Measurements from ENCODE around the gene GFRA3.
"Not testable (repeated sequence)": the region's sequence is repeated elsewhere in the genome, so short reads cannot be mapped to it uniquely, and the experiment has no call there.

The GFRA3 gene

GRCh38 chr5:138258704-138259292 lies 15.6 kb downstream of the GFRA3 start:
- TF ChIP-seq, protein P1, sequence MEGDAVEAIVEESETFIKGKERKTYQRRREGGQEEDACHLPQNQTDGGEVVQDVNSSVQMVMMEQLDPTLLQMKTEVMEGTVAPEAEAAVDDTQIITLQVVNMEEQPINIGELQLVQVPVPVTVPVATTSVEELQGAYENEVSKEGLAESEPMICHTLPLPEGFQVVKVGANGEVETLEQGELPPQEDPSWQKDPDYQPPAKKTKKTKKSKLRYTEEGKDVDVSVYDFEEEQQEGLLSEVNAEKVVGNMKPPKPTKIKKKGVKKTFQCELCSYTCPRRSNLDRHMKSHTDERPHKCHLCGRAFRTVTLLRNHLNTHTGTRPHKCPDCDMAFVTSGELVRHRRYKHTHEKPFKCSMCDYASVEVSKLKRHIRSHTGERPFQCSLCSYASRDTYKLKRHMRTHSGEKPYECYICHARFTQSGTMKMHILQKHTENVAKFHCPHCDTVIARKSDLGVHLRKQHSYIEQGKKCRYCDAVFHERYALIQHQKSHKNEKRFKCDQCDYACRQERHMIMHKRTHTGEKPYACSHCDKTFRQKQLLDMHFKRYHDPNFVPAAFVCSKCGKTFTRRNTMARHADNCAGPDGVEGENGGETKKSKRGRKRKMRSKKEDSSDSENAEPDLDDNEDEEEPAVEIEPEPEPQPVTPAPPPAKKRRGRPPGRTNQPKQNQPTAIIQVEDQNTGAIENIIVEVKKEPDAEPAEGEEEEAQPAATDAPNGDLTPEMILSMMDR (conservative IDR thresholded peaks at IDR 0.05; ENCODE audit: low read depth, low read length) = no peak
- no peaks in the 10 kb centered on the region for H3K79me2 ChIP-seq (ENCODE audit: insufficient read depth, low read depth)
- no peak overlapping the region for H3K27ac ChIP-seq
- H3K36me3 ChIP-seq (ENCODE audit: insufficient read depth) = no peaks in the 10 kb centered on the region
- no peak overlapping the region for H3K9ac ChIP-seq
- no peaks in the 10 kb centered on the region for H3K27me3 ChIP-seq (ENCODE audit: insufficient read depth, low read depth)
- no peaks in the 10 kb centered on the region for H4K20me1 ChIP-seq (ENCODE audit: insufficient read depth)
- H3K4me1 ChIP-seq (ENCODE audit: low read depth, poor library complexity, severe bottlenecking) = no peaks in the 10 kb centered on the region
- no peak overlapping the region for H2AFZ ChIP-seq (ENCODE audit: low read depth)
- H3K4me3 ChIP-seq (IDR thresholded peaks at IDR 0.05; ENCODE audit: insufficient read depth, low read depth, low read length) = no peak overlapping the region
- H3K4me2 ChIP-seq = no peak overlapping the region

GRCh38 chr5:138257583-138257982 lies 16.8 kb downstream of the GFRA3 start:
- Histone ChIP-seq H3K27me3 (ENCODE audit: insufficient read depth, low read depth) (no peaks in the 10 kb centered on the region), H3K4me2 (no peak overlapping the region), H3K79me2 (ENCODE audit: insufficient read depth, low read depth) (no peaks in the 10 kb centered on the region), H3K4me1 (ENCODE audit: low read depth, poor library complexity, severe bottlenecking) (no peaks in the 10 kb centered on the region), H3K27ac (no peak overlapping the region), H2AFZ (ENCODE audit: low read depth) (no peak overlapping the region), H3K36me3 (ENCODE audit: insufficient read depth) (no peaks in the 10 kb centered on the region), H3K4me3 (IDR thresholded peaks at IDR 0.05; ENCODE audit: insufficient read depth, low read depth, low read length) (no peak overlapping the region), H4K20me1 (ENCODE audit: insufficient read depth) (no peaks in the 10 kb centered on the region), H3K9ac (no peak overlapping the region)
- TF ChIP-seq, protein P1 (conservative IDR thresholded peaks at IDR 0.05; ENCODE audit: low read depth, low read length) = no peak

DNA sequence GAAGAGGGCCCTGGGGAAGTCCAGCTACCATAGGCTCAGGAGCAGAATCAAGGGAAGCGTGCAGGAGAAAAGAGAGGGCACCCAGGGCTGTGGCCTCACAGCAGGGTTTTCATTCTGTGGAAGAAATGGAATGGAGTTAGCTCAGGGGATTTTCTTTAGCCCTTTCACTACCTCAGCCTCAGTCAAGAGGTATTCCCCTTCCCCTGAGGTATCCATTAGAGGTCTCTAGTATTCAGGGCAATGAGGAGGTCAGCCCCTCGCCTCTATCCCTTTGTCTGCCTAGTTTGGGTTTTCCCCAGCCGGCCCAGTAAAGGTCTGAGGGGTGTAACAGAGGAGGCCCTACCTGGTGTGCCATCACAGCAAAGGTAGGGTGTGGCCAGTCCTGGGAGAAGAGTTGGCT lies 21.5 kb downstream of the GFRA3 start:
- no peaks in the 10 kb centered on the region for H3K79me2 ChIP-seq (ENCODE audit: insufficient read depth, low read depth)
- H3K27ac ChIP-seq = no peak overlapping the region
- H2AFZ ChIP-seq (ENCODE audit: low read depth) = no peak overlapping the region
- H3K4me3 ChIP-seq (IDR thresholded peaks at IDR 0.05; ENCODE audit: insufficient read depth, low read depth, low read length) = no peak overlapping the region
- no peak overlapping the region for H3K4me2 ChIP-seq
- no peaks in the 10 kb centered on the region for H4K20me1 ChIP-seq (ENCODE audit: insufficient read depth)
- no peaks in the 10 kb centered on the region for H3K4me1 ChIP-seq (ENCODE audit: low read depth, poor library complexity, severe bottlenecking)
- TF ChIP-seq, protein P1 (conservative IDR thresholded peaks at IDR 0.05; ENCODE audit: low read depth, low read length) = no peak
- no peaks in the 10 kb centered on the region for H3K27me3 ChIP-seq (ENCODE audit: insufficient read depth, low read depth)
- H3K9ac ChIP-seq = no peak overlapping the region
- no peaks in the 10 kb centered on the region for H3K36me3 ChIP-seq (ENCODE audit: insufficient read depth)

GRCh38 chr5:138247800-138248199 lies 26.6 kb downstream of the GFRA3 start:
- not testable (repeated sequence) for H3K4me2 ChIP-seq; H4K20me1 ChIP-seq (ENCODE audit: insufficient read depth); H3K79me2 ChIP-seq (ENCODE audit: insufficient read depth, low read depth); H3K27me3 ChIP-seq (ENCODE audit: insufficient read depth, low read depth); H3K9ac ChIP-seq; H3K27ac ChIP-seq; H3K4me1 ChIP-seq (ENCODE audit: low read depth, poor library complexity, severe bottlenecking); H3K36me3 ChIP-seq (ENCODE audit: insufficient read depth); H3K4me3 ChIP-seq (IDR thresholded peaks at IDR 0.05; ENCODE audit: insufficient read depth, low read depth, low read length); H2AFZ ChIP-seq (ENCODE audit: low read depth)

- H3K79me2 ChIP-seq (ENCODE audit: insufficient read depth, low read depth) = no peaks in the 10 kb centered on the region
- no peak overlapping the region for H3K27ac ChIP-seq
- H3K4me2 ChIP-seq = no peak overlapping the region
These were observed 27.6 kb downstream of the GFRA3 start for GRCh38 chr5:138246822-138247221.

More at GRCh38 chr5:138246822-138247221, 27.6 kb downstream of the GFRA3 start:
- Histone ChIP-seq H3K27me3 (ENCODE audit: insufficient read depth, low read depth) (no peaks in the 10 kb centered on the region), H3K4me1 (ENCODE audit: low read depth, poor library complexity, severe bottlenecking) (no peaks in the 10 kb centered on the region), H3K9ac (no peak overlapping the region), H3K36me3 (ENCODE audit: insufficient read depth) (no peaks in the 10 kb centered on the region), H4K20me1 (ENCODE audit: insufficient read depth) (no peaks in the 10 kb centered on the region), H2AFZ (ENCODE audit: low read depth) (no peak overlapping the region), H3K4me3 (IDR thresholded peaks at IDR 0.05; ENCODE audit: insufficient read depth, low read depth, low read length) (no peak overlapping the region)
- TF ChIP-seq, protein P1 (conservative IDR thresholded peaks at IDR 0.05; ENCODE audit: low read depth, low read length) = no peak
